ENCODE results near the gene PLEKHJ1. TPM values are rescaled to one million over a fixed set of nuclear protein-coding genes. Genes with fewer than 3 reads are reported as not detected.

The PLEKHJ1 gene
- total RNA-seq, 1 donor from 2014 or later = 78.3 TPM

DNA sequence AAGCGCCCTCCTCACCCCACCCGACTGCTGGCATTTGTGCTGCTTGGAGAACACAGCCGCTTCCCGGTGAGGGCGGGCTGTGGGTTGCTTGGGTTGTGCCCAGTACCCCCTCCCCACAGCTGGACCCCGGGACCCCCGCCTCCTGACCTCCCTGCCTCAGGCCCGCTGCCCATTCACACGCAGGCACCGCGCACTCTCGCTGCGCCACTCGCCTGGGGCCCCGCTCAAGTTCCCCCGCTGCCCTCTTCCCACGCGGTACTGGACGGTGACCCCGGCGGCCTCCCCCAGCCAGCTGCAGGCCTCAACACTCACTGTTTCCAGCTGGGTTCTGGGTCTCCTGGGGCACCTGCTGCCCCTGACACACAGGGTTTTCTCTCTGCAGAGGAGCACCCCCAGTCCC, 16.4 kb downstream of the PLEKHJ1 start:
- Histone ChIP-seq H2AFZ (ENCODE audit: low read depth, low read length) (no peak overlapping the region), H3K36me3 (ENCODE audit: insufficient read depth, low read length) (peaks cover 5% of the 10 kb centered on the region), H3K4me2 (ENCODE audit: low read length) (no peak overlapping the region), H3K4me3 (ENCODE audit: insufficient read depth, low read depth, low read length) (no peak overlapping the region), H3K9me3 (ENCODE audit: insufficient read depth, low read depth, low read length) (no peaks in the 10 kb centered on the region), H3K79me2 (ENCODE audit: insufficient read depth, low read length) (peaks cover 3% of the 10 kb centered on the region), H3K9ac (ENCODE audit: low read length) (no peak overlapping the region), H3K27me3 (ENCODE audit: insufficient read depth, low read length) (no peaks in the 10 kb centered on the region), H3K4me1 (ENCODE audit: insufficient read depth, low read length) (peaks cover 8% of the 10 kb centered on the region), H4K20me1 (ENCODE audit: insufficient read depth, low read length) (peaks cover 19% of the 10 kb centered on the region), H3K27ac (ENCODE audit: low read depth, low read length) (no peak overlapping the region)
- TF ChIP-seq, protein P1, sequence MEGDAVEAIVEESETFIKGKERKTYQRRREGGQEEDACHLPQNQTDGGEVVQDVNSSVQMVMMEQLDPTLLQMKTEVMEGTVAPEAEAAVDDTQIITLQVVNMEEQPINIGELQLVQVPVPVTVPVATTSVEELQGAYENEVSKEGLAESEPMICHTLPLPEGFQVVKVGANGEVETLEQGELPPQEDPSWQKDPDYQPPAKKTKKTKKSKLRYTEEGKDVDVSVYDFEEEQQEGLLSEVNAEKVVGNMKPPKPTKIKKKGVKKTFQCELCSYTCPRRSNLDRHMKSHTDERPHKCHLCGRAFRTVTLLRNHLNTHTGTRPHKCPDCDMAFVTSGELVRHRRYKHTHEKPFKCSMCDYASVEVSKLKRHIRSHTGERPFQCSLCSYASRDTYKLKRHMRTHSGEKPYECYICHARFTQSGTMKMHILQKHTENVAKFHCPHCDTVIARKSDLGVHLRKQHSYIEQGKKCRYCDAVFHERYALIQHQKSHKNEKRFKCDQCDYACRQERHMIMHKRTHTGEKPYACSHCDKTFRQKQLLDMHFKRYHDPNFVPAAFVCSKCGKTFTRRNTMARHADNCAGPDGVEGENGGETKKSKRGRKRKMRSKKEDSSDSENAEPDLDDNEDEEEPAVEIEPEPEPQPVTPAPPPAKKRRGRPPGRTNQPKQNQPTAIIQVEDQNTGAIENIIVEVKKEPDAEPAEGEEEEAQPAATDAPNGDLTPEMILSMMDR (IDR thresholded peaks at IDR 0.05; ENCODE audit: insufficient read depth, low read depth, low read length) = no peak
- TF ChIP-seq EZH2 (IDR thresholded peaks at IDR 0.05; ENCODE audit: insufficient read depth, low read length) = no peak
- FAIRE-seq (no peak), DNase-seq (ENCODE audit: low read depth) (no peak)
- Mint-ChIP-seq H3K4me1 (ENCODE audit: low read depth, unreplicated experiment) (no peaks in the 10 kb centered on the region), H3K4me3 (ENCODE audit: unreplicated experiment) (no peak overlapping the region), H3K27me3 (ENCODE audit: low read depth, unreplicated experiment) (no peaks in the 10 kb centered on the region), H3K9me3 (ENCODE audit: unreplicated experiment) (no peaks in the 10 kb centered on the region), H3K36me3 (ENCODE audit: low read depth, unreplicated experiment) (peaks cover 9% of the 10 kb centered on the region), H3K27ac (ENCODE audit: unreplicated experiment) (no peak overlapping the region)

DNA sequence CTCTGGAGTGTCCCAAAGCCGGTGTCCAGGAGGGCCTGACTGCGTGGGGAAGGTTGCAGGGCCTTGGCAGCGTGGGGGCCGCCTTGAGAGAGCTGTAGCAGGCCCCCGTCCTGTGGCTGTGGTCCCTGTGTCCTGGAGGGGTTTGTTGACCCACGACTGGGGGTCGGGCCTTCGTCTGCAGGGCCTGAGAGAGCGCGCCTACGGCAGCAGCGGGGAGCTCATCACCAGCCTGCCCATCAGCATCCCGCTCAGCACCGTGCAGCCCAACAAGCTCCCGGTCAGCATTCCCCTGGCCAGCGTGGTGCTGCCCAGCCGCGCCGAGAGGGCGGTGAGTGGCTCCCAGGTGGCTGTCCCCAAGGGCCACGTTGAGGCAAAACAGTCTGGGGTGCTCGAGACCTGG, 18.5 kb downstream of the PLEKHJ1 start:
- H3K27me3 ChIP-seq (ENCODE audit: insufficient read depth, low read length) = no peaks in the 10 kb centered on the region
- TF ChIP-seq, protein P1 (IDR thresholded peaks at IDR 0.05; ENCODE audit: insufficient read depth, low read depth, low read length) = no peak
- no peak for TF ChIP-seq EZH2 (IDR thresholded peaks at IDR 0.05; ENCODE audit: insufficient read depth, low read length)
- no peak overlapping the region for H3K4me2 ChIP-seq (ENCODE audit: low read length)
- no peaks in the 10 kb centered on the region for H3K9me3 ChIP-seq (ENCODE audit: insufficient read depth, low read depth, low read length)
- H3K4me1 ChIP-seq (ENCODE audit: insufficient read depth, low read length) = peaks cover 8% of the 10 kb centered on the region
- no peak overlapping the region for H3K9ac ChIP-seq (ENCODE audit: low read length)
- H2AFZ ChIP-seq (ENCODE audit: low read depth, low read length) = no peak overlapping the region
- H3K27ac ChIP-seq (ENCODE audit: low read depth, low read length) = no peak overlapping the region
- H3K27ac Mint-ChIP-seq (ENCODE audit: unreplicated experiment) = no peak overlapping the region
- peaks cover 2% of the 10 kb centered on the region for H3K4me1 Mint-ChIP-seq (ENCODE audit: low read depth, unreplicated experiment)
- no peaks in the 10 kb centered on the region for H3K27me3 Mint-ChIP-seq (ENCODE audit: low read depth, unreplicated experiment)
- FAIRE-seq = no peak
- H3K9me3 Mint-ChIP-seq (ENCODE audit: unreplicated experiment) = no peaks in the 10 kb centered on the region
- H3K4me3 Mint-ChIP-seq (ENCODE audit: unreplicated experiment) = no peak overlapping the region
- H3K79me2 ChIP-seq (ENCODE audit: insufficient read depth, low read length) = peaks cover 3% of the 10 kb centered on the region
- H3K4me3 ChIP-seq (ENCODE audit: insufficient read depth, low read depth, low read length) = no peak overlapping the region
- H3K36me3 Mint-ChIP-seq (ENCODE audit: low read depth, unreplicated experiment) = peaks cover 5% of the 10 kb centered on the region
- peaks cover 11% of the 10 kb centered on the region for H3K36me3 ChIP-seq (ENCODE audit: insufficient read depth, low read length)
- peaks cover 31% of the 10 kb centered on the region for H4K20me1 ChIP-seq (ENCODE audit: insufficient read depth, low read length)
- no peak for DNase-seq (ENCODE audit: low read depth)

DNA sequence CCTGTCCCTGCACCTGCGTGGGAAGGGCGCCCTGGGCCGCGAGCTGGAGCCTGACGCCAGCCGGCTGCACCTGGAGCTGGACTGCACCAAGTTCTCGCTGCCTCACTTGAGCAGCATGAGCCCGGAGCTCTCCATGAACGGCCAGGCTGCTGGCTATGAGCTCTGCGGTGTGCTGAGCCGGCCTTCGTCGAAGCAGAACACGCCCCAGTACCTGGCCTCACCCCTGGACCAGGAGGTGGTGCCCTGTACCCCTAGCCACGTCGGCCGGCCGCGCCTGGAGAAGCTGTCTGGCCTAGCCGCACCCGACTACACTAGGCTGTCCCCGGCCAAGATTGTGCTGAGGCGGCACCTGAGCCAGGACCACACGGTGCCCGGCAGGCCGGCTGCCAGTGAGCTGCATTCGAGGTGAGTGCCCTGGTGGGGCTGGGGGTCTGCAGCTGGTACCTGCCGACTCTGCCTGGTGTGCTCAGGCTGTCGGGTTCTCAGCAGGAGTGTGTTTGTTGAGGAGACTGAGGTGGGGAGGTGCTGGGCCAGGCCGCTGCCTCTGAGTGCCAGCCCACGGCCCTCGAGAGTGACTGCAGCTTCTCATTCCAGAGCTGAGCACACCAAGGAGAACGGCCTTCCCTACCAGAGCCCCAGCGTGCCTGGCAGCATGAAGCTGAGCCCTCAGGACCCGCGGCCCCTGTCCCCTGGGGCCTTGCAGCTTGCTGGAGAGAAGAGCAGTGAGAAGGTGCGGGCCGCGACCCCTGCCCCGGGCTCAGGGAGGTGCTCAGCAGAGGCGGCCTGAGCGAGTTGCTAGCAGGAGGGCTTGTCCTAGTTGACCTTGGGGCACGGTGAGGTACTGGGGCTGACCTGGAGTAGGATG, 19.5 kb downstream of the PLEKHJ1 start:
- H3K9me3 Mint-ChIP-seq (ENCODE audit: unreplicated experiment) = no peaks in the 10 kb centered on the region
- peaks cover 3% of the 10 kb centered on the region for H3K79me2 ChIP-seq (ENCODE audit: insufficient read depth, low read length)
- FAIRE-seq (no peak), DNase-seq (ENCODE audit: low read depth) (no peak)
- H3K9me3 ChIP-seq (ENCODE audit: insufficient read depth, low read depth, low read length) = no peaks in the 10 kb centered on the region
- H3K36me3 ChIP-seq (ENCODE audit: insufficient read depth, low read length) = peaks cover 16% of the 10 kb centered on the region
- H3K4me1 ChIP-seq (ENCODE audit: insufficient read depth, low read length) = peaks cover 6% of the 10 kb centered on the region
- peaks cover 11% of the 10 kb centered on the region for H3K36me3 Mint-ChIP-seq (ENCODE audit: low read depth, unreplicated experiment)
- H3K9ac ChIP-seq (ENCODE audit: low read length) = no peak overlapping the region
- H3K4me3 Mint-ChIP-seq (ENCODE audit: unreplicated experiment) = no peak overlapping the region
- no peaks in the 10 kb centered on the region for H3K27me3 Mint-ChIP-seq (ENCODE audit: low read depth, unreplicated experiment)
- H2AFZ ChIP-seq (ENCODE audit: low read depth, low read length) = no peak overlapping the region
- peaks cover 34% of the 10 kb centered on the region for H4K20me1 ChIP-seq (ENCODE audit: insufficient read depth, low read length)
- H3K27me3 ChIP-seq (ENCODE audit: insufficient read depth, low read length) = no peaks in the 10 kb centered on the region
- H3K4me3 ChIP-seq (ENCODE audit: insufficient read depth, low read depth, low read length) = no peak overlapping the region
- no peak for TF ChIP-seq EZH2 (IDR thresholded peaks at IDR 0.05; ENCODE audit: insufficient read depth, low read length)
- TF ChIP-seq, protein P1 (IDR thresholded peaks at IDR 0.05; ENCODE audit: insufficient read depth, low read depth, low read length) = no peak
- no peak overlapping the region for H3K4me2 ChIP-seq (ENCODE audit: low read length)
- no peak overlapping the region for H3K27ac Mint-ChIP-seq (ENCODE audit: unreplicated experiment)
- H3K27ac ChIP-seq (ENCODE audit: low read depth, low read length) = no peak overlapping the region
- peaks cover 2% of the 10 kb centered on the region for H3K4me1 Mint-ChIP-seq (ENCODE audit: low read depth, unreplicated experiment)

Measured in astrocyte (in vitro differentiated cells and primary cell).